ENCODE measurements around the gene PIP4K2C.

PIP4K2C gene

DNA sequence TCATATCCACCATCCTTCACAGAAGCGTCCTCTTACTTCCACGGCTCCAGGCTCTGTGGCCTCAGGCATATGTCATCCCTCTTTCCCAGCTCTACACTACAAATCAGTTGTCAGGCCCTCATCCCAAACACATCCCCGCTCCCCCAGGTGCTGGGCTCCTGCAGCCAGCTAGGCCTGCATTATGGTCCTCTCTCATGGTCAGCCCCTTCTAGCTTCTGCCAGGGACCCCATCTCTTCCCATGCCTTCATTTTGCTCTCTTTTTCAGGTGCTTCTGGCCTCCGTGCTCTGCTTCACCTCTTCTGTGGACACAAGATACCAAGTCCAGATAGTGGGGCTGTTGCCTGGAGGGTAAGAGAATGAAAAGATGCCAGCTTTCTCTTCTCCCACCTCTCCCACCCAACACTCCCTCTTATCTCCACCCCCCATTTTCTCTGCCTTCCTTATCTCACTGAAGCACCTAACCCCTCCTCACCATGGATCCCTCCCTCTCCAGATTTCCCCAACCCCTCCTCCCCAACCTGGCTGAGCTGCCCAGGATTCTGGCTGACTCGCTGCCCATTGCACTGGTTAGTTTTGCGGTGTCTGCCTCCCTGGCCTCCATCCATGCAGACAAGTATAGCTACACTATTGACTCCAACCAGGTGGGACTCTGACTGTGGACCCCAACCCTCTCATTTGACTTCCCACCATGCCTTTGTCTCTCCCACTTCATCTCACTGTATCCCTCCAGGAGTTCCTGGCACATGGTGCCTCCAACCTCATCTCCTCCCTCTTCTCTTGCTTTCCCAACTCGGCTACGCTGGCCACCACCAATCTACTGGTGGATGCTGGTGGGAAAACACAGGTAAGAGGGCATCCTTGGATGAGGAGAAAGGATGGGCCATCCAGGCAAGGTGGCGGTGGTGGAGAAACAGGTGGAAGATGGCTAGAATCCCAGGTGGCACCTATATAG is 31.6 kb downstream of the PIP4K2C start:
- H3K9me3 ChIP-seq (replicated peaks in 1 of 11), result peaks cover 0 to 12% (median 3%) of the 10 kb centered on the region in 11 experiments; a peak in 15 of 22 replicates
- H3K27ac ChIP-seq, result no peak overlapping the region
- H3K36me3 ChIP-seq, result no peaks in the 10 kb centered on the region
- H3K9ac ChIP-seq, result 0 out of 22 replicates have a peak overlapping the region, but pooled peaks of 1 of the 11 experiments have one; percentile 11
- peaks cover 18 to 31% (median 24%) of the 10 kb centered on the region in 10 experiments for H3K4me1 ChIP-seq
- H4K20me1 ChIP-seq, result peaks cover 0 to 38% (median 19%) of the 10 kb centered on the region in 11 experiments; a peak in 13 of 22 replicates
- no peak for TF ChIP-seq Cebpa-rat (IDR thresholded peaks at IDR 0.05)
- H3K27me3 ChIP-seq, result peaks cover 97 to 100% (median 100%) of the 10 kb centered on the region in 11 experiments
- no peak overlapping the region for H3K4me3 ChIP-seq
- no peak overlapping the region for H3K4me2 ChIP-seq

DNA sequence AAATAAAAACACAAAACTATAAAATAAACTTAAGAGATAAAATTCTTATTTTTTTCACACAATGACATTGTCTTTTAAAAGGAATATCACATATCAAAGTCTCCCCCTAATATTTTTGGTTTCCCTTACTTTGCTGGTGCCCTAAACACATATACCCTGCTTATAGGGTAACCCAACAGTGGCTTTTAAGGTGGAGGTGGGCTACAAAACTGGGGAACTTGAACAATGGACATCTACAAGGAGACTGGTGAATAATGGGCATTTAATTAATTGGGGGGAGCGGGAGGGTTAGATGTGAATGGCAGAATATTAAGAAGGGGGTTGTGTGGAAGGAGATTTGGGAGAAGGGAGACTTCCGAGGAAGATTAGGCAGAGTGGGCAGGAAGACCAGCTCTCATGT is 32.4 kb downstream of the PIP4K2C start:
- H3K9me3 ChIP-seq (replicated peaks in 1 of 11), result peaks cover 7 to 19% (median 11%) of the 10 kb centered on the region in 11 experiments; a peak in 18 of 22 replicates
- peaks cover 98 to 100% (median 100%) of the 10 kb centered on the region in 11 experiments for H3K27me3 ChIP-seq
- peak overlapping the region in 2 of 11 experiments; percentile 11 to 43; a peak in 1 of 22 replicates for H3K4me2 ChIP-seq
- H3K27ac ChIP-seq, result no peak overlapping the region
- no peak overlapping the region for H3K9ac ChIP-seq
- TF ChIP-seq Cebpa-rat (IDR thresholded peaks at IDR 0.05), result no peak
- H3K36me3 ChIP-seq, result no peaks in the 10 kb centered on the region
- H4K20me1 ChIP-seq, result peaks cover 0 to 38% (median 19%) of the 10 kb centered on the region in 11 experiments; a peak in 13 of 22 replicates
- no peak overlapping the region for H3K4me3 ChIP-seq
- H3K4me1 ChIP-seq, result peaks cover 18 to 31% (median 24%) of the 10 kb centered on the region in 10 experiments

DNA sequence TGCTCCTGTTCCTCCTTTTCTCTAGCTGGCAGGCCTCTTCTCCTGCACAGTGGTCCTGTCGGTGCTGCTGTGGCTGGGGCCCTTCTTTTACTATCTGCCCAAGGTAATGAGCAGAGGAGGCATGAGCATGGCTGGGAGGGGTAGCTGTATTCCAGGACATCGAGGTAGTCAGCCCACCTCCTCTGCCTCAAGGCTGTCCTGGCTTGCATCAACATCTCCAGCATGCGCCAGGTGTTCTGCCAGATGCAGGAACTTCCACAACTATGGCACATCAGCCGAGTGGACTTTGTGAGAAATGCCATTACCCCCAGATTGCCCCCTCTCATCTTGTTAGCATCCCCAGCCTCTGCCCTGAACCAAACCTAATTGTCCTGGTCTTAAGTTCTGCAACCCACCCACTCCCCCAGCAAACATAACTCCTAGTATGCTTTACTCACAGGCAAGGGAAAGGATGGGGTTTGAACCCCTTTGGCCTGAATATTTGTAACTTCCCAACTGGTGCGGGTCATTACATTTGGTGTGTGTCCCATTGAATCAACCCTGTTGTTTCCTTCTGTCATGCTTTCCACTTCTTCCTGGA is 32.9 kb downstream of the PIP4K2C start:
- Histone ChIP-seq H3K36me3 (0 out of 22 replicates have a peak, but pooled peaks cover 0 to 5% (median 0%) of the 10 kb centered on the region in 11 experiments), H3K27me3 (peaks cover 98 to 100% (median 100%) of the 10 kb centered on the region in 11 experiments)
- no peak for TF ChIP-seq Cebpa-rat (IDR thresholded peaks at IDR 0.05)

DNA sequence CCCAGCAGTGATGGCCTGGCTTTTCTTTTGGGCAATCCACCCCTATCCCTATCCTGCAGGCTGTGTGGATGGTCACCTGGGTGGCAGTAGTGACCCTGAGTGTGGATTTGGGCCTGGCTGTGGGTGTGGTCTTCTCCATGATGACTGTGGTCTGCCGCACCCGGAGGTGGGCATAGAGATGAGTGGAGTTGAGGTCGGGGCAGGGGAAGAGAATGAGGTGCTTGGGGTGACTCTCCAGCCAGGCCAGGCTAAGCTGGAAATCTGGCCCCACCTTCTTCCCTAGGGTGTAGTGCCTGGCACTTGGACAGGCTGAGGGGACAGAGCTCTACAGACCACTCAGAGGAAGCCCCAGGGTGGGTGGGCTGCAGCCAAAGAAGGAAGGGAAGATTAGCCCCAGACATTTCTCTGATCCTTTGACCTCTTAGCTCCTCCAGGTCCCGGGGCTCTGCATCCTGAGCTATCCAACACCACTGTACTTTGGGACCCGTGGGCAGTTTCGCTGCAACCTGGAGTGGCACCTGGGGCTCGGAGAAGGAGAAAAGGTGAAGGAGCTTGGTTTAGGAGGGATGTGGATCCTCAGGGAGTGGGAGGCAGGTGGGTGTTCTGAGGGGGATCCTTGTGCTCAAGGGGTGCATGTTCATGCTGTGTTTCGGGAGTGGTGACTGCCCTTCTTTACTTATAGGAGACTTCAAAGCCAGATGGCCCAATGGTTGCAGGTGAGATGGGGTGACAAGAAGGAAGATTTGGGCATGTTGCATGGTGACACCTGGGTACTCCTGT is 33.6 kb downstream of the PIP4K2C start:
- Histone ChIP-seq H3K27ac (no peak overlapping the region), H3K9ac (no peak overlapping the region), H3K9me3 (replicated peaks in 1 of 11) (peaks cover 8 to 25% (median 17%) of the 10 kb centered on the region in 11 experiments; a peak in 18 of 22 replicates), H3K27me3 (peaks cover 98 to 100% (median 100%) of the 10 kb centered on the region in 11 experiments), H4K20me1 (peaks cover 0 to 34% (median 19%) of the 10 kb centered on the region in 11 experiments; a peak in 13 of 22 replicates), H3K4me3 (no peak overlapping the region), H3K36me3 (0 out of 22 replicates have a peak, but pooled peaks cover 0 to 6% (median 0%) of the 10 kb centered on the region in 11 experiments), H3K4me2 (peak overlapping the region in 1 of 11 experiments; percentile 54; a peak in 1 of 22 replicates), H3K4me1 (peaks cover 18 to 31% (median 24%) of the 10 kb centered on the region in 10 experiments)
- no peak for TF ChIP-seq Cebpa-rat (IDR thresholded peaks at IDR 0.05)

More for the DNA sequence above, 32.9 kb downstream of the PIP4K2C start:
- Histone ChIP-seq H3K27ac (no peak overlapping the region), H3K4me3 (no peak overlapping the region), H3K9ac (no peak overlapping the region), H3K4me2 (peak overlapping the region in 2 of 11 experiments; percentile 11 to 43; a peak in 1 of 22 replicates), H4K20me1 (peaks cover 0 to 38% (median 19%) of the 10 kb centered on the region in 11 experiments; a peak in 13 of 22 replicates), H3K9me3 (replicated peaks in 1 of 11) (peaks cover 8 to 24% (median 16%) of the 10 kb centered on the region in 11 experiments; a peak in 18 of 22 replicates), H3K4me1 (peaks cover 18 to 31% (median 24%) of the 10 kb centered on the region in 10 experiments)

DNA sequence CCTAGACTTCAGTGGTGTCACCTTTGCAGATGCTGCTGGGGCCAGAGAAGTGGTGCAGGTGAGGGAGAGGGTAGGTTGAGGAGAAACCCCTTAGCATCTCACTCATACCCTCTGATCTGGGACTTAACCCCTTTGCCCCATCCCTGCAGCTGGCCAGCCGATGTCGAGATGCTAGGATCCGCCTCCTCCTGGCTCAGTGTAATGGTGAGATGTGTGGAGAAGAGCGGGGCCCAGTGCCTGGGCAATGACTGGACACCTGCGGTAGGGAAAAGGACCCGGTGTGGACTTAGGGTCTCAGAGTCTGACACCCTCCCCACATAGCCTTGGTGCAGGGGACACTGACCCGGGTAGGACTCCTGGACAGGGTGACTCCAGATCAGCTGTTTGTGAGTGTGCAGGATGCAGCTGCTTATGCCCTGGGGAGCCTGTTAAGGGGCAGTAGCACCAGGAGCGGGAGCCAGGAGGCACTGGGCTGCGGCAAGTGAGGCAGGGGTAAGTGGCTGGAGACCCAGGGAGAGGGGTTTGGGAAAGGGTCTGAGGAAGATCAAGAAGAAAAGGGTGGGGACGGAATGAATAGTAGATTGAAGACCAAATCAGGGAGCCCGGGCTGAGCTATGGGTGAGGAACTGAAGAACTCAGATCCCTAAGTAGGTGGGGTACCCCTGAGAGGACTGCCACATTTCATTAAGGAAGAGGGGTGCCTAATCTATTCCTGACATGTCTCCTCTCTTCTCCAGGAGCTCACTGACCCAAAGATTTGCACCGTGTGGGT is 34.5 kb downstream of the PIP4K2C start:
- no peak overlapping the region for H3K4me3 ChIP-seq
- H3K36me3 ChIP-seq, result 0 out of 22 replicates have a peak, but pooled peaks cover 0 to 6% (median 0%) of the 10 kb centered on the region in 11 experiments
- H3K4me1 ChIP-seq, result peaks cover 18 to 30% (median 24%) of the 10 kb centered on the region in 10 experiments
- peaks cover 8 to 25% (median 17%) of the 10 kb centered on the region in 11 experiments; a peak in 18 of 22 replicates for H3K9me3 ChIP-seq (replicated peaks in 1 of 11)
- H3K4me2 ChIP-seq, result peak overlapping the region in 8 of 11 experiments; percentile 1 to 61 (median 48); a peak in 10 of 22 replicates
- TF ChIP-seq Cebpa-rat (IDR thresholded peaks at IDR 0.05), result no peak
- no peak overlapping the region for H3K9ac ChIP-seq
- H3K27ac ChIP-seq, result no peak overlapping the region
- peaks cover 98 to 100% (median 100%) of the 10 kb centered on the region in 11 experiments for H3K27me3 ChIP-seq
- H4K20me1 ChIP-seq, result peaks cover 0 to 34% (median 16%) of the 10 kb centered on the region in 11 experiments; a peak in 11 of 22 replicates

DNA sequence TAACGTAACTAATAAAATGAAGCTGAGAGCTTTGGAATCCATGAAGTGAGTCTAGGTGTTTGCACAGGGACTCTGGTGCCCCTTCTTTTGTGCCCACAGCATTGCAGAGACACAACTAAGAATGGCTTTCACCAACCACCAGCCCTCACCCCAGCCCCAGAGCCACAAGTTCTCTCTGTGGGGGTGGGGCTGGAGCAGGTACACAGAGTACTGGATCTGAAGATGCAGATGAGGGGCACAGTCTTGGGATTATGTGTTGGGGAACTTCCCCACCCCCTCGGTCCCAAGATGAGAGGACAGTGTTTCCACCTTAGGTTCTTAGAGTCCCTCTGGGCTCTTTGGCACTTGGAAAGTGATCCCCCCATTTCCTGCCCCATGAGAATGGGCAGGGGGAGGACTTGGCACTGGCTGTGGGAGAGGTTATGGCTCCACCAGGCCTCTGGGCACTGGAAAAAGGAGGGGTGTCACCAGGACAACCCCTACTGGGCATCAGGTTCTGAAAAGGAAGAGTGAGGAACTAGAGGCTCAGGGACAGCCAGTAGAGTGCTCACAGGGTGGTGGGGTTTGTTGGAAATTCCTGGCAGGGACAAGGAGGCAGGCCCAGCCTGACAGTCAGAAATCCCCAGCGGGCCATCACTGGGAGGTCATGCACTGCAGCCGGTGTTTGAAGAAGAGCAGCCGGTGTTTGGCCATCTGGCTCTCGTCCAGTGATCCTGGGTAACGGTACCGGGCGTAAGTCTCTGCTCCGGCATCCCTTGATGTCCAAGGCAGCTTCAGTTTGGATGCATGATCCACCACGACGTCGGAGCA is 35.3 kb downstream of the PIP4K2C start:
- peaks cover 8 to 25% (median 17%) of the 10 kb centered on the region in 11 experiments; a peak in 18 of 22 replicates for H3K9me3 ChIP-seq (replicated peaks in 1 of 11)
- H3K36me3 ChIP-seq, result 0 out of 22 replicates have a peak, but pooled peaks cover 0 to 6% (median 0%) of the 10 kb centered on the region in 11 experiments
- peaks cover 0 to 34% (median 9%) of the 10 kb centered on the region in 11 experiments; a peak in 12 of 22 replicates for H4K20me1 ChIP-seq
- H3K4me2 ChIP-seq, result peak overlapping the region in 7 of 11 experiments; percentile 1 to 61 (median 50); a peak in 6 of 22 replicates
- no peak for TF ChIP-seq Cebpa-rat (IDR thresholded peaks at IDR 0.05)
- H3K4me3 ChIP-seq, result no peak overlapping the region
- H3K9ac ChIP-seq, result no peak overlapping the region
- no peak overlapping the region for H3K27ac ChIP-seq
- H3K27me3 ChIP-seq, result peaks cover 98 to 100% (median 100%) of the 10 kb centered on the region in 11 experiments
- H3K4me1 ChIP-seq, result peaks cover 10 to 21% (median 15%) of the 10 kb centered on the region in 10 experiments
